Inflammatory macrophage treated with lipopolysaccharide for 1 hour (primary cell): ENCODE results near the gene CRTAC1.

Experiments
- DNase-seq, 2 donors: peaks; one replicate each; pipeline ENCODE4 v3.0.0-alpha.2; 2020 to 2022

Gene CRTAC1

GRCh38 chr10:97895084-97895483 is 135.3 kb downstream of the CRTAC1 start:
- no peak for DNase-seq

DNA sequence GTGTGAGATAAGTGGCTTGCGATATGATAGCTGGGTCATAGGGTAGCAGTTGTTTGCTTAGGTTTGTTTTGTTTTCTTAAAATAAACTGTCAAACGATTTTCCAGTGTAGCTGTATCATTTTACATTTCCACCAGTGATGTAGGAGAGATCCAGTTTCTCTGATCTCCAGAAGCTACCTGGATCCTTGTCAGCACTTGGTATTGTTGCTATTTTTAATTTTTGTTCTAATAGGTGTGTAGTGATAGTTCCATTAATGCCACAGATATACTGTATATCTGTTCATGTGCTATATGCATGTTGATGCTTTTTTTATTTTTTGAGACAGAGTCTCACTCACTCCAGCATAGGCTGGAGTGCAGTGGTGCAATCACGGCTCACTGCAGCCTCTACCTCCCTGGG is 136.3 kb downstream of the CRTAC1 start:
- DNase-seq: no peak

DNA sequence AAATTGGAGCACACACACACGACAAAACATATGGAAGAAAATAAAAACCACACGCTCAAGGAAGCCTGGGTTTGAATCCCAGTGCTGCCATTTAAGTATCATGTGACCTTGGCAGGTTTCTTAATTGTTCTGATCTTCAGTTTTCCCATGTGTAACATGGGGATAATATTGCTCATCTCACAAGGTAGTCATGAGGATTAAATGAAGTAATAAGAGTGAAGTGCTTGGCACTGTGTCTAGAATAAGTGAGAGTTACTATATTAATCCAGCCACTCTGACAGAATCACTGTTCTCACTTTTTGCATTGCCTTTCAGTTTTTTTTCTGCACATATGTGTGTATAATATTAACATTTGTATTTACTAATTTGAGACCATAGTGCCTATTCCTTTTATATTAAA is 137.5 kb downstream of the CRTAC1 start:
- DNase-seq: peak in 1 of 2 donors; percentile 22

DNA sequence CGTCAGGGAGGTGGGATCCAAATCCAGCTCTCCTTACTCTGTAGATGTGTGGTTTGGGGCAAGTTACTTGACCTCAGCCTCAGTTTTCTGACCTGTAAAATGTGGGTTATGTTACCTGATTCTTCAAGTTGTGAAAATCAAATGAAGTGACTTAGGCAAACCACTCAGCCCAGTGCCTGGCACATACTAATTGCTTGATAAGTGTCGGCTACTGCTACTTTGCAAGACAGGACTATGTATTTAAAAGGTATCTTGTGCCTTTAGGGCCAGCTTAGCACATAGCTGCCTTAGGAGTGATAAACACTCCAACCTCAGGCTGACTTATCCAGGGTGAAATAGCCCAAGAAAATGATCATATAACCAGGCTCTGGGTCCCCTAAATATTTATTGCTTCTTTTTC is 137.9 kb downstream of the CRTAC1 start:
- no peak for DNase-seq

GRCh38 chr10:97891497-97892167 is 138.8 kb downstream of the CRTAC1 start:
- no peak for DNase-seq

DNA sequence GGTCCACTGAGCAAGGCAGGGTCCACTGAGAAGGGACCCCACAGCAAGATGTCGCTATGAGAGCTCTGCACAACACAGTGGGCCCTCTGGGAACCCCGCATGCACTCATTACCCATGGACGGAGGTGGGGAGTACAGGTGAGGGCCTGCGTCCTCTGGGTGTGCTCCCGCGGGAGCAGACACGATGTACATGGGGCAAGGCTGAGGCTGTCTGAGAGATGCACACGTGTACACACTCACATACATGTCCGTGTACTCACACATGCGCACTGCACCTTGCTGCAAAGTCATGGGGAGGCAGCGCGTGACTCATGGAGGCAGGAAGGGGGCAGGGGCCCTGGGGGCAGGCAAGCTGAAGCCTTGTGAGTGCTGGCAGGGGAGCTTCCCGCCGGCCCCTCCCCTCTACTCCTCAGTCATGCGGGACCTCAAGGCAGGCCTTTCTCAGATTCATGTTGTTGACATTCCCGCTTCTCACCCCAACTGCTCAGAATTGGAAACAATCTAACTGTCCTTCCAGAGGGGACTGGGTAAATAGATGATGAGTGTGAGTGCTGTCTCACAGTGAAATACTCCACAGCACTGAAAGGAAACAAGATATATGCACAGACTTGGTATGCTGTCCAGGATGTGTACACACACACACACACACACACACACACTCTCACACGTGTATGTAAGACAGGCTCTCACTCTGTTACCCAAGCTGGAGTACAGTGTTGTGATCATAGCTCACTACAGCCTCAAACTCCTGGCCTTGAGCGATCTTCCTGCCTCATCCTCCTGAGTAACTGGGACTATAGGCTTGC is 140.8 kb downstream of the CRTAC1 start:
- DNase-seq: no peak

DNA sequence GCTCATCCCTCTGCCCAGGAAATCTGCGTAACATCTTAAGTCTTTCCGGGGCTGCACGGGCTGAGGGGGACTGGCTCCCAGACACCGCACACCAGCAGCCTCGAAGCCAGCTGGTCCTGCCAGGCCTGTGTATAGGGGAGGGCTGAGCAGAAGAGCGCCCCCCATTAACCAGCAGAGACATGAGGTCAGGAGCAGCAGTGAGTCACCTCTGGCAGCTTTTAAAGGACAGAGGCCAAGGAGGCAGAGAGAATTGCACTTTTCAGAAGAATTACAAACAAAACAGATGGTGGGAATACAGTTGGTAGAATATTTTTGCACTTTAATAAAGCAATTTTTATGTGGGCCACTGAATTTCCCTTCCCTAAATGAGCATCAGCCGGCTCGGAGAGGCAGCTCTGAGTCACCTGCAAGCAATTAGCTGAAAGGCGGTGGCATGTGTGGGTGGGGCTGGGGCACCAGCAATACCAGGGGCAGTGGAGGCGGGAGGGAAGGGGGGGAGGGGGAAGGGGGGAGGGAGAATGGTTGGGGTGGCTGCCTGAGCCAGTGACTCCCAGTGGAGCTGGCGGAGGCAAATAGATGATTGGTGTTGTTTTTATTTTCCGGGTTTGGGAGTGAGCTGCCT is 141.7 kb downstream of the CRTAC1 start:
- peak in 1 of 2 donors; percentile 18 for DNase-seq

DNA sequence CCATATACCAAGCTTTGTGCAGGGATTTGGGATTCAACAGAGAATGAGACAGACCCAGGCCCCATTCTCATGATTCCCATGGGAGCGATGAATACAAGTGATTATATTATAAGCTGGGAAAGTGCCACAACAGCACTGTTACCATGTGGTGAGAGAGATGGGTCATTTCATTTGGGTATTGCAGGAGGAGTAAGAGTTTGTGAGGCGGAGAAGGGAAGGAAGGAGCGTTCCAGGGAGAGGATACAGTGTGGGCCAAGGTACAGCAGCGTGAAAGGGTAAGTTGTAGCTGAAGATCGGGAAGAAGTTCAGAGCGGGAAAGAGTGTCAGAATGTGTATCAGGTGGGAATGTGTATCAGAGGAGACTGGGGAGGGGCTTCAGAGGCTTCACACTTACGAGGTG is 142.3 kb downstream of the CRTAC1 start:
- DNase-seq: no peak

GRCh38 chr10:97887399-97887798 is 143.0 kb downstream of the CRTAC1 start:
- no peak for DNase-seq

DNA sequence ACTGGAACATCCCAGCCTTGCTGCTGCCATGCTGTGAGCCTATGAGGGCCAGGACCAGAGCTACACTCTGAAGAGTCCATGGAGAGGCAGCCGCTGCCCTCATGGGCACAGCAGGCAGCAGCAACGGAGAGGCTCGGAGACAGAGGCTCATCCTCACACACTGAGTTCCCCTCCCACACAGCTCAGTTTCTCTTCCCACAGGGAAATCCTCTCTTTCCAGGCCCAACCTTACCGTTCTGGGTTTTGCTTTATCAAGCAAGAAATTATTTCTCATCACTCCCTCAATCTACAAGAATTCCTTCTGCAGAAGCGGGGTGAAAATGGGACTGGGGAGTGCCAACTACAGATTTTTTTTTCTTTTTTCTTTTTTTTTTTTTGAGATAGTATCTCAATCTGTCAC is 144.1 kb downstream of the CRTAC1 start:
- DNase-seq: no peak

DNA sequence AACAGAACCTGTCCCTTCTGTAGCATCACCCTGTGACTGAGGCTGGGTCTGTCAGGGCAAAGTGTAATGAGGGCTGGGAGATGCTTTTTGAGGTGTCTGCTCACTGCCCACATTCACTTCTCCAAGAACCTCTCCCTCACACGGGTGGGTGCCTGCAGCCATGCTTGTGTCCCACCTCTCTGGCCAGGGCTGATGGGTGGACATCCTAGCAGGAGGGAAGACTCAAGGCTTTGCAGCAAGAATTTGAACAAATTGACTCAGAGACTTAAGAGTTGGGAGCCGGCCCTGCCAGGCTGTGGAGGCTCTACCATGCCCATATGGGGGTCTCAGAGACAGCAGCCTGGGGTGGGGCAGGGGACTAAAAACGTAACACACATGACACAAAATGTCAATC is 147.3 kb downstream of the CRTAC1 start:
- no peak for DNase-seq

- peak; percentile 42 to 75 for DNase-seq
Measured at GRCh38 chr10:97882142-97883091, 148.0 kb downstream of the CRTAC1 start.

DNA sequence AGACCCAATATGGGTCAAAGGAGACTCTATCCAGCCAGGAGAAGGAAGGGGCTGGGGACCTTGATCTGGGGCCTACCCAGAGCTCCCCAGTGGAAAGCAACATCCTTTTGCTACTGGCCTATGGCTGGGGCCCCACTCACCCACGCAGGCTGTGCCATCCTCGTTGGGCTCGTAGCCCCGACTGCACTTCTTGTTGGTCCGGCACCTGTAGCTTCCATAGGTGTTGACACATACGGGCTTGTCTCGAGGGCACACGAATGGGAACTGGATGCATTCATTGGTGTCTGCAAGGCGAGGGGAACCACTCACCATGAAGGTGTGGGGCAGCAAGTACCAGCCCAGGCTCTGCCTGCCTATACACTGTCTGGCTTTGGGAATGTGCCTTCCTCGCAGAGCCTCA is 150.3 kb downstream of the CRTAC1 start:
- DNase-seq: no peak

- DNase-seq: no peak
Measured at GRCh38 chr10:97879241-97879640, 151.2 kb downstream of the CRTAC1 start.

- DNase-seq: no peak
Measured at GRCh38 chr10:97876402-97876801, 154.0 kb downstream of the CRTAC1 start.

DNA sequence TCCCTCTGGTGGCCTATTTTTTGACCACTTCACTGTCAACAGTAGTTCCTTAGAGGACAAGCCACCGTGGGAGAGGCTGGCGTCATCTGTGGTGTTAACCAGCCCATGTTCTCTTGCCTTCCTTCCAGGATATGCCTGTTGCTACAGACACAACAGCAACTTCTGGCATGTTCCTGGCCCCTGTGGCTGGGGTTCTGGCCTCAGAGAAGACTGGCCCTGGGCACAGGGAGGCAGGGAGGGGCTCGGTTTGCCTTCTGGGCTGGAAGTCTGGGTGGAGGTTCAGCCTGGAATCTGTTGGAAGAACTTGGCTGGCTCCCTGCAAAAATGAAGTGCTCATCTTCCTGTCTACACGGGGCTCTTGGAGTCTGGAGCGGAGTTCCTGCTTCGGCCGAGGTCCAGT is 155.0 kb downstream of the CRTAC1 start:
- DNase-seq: no peak

DNA sequence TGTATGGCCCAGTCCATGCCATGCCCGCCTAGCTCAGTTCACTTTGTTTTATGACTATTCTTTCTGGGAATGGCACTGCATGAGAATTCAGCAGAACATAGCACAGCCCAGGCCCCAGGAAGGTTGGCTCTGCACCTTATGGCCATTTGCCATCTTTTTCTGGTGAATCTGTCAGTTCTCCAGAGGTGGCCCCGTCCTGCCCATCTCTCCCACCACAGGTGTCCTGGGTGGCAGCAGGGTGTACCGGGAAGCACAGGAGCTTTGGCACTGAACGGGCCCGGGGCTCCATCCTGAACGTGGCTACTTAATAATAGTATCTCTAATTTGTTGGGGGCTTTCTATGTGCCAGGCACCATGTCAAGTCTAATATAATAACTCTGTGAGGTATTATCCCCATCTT is 156.1 kb downstream of the CRTAC1 start:
- DNase-seq: no peak

DNA sequence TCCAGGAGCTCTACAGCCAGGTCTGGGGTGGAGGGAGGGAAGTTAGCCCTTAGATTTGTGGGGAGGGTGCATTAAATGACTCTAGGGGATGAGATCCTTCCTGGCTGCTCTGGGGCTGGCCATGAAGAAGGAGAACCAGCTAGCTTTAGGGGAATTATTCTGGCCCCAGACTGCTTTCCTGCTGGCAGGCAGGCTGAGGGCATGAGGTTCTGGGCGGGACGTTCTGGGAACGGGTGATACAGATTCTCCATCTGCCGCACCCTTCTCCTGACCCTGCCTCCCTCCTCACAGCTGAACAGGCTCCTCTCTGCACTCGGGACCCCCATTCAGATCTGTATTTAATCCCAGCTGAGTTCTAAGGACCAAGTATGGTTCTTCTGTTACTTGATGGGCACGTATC is 156.9 kb downstream of the CRTAC1 start:
- DNase-seq: no peak

GRCh38 chr10:97870990-97871389 is 159.4 kb downstream of the CRTAC1 start:
- no peak for DNase-seq

- peak; percentile 80 to 86 for DNase-seq
Measured at GRCh38 chr10:97869091-97870042, 161.1 kb downstream of the CRTAC1 start.

GRCh38 chr10:97868134-97868685 is 162.2 kb downstream of the CRTAC1 start:
- DNase-seq: no peak
